ENCODE data around the gene RAPGEF2.

RAPGEF2 gene

DNA sequence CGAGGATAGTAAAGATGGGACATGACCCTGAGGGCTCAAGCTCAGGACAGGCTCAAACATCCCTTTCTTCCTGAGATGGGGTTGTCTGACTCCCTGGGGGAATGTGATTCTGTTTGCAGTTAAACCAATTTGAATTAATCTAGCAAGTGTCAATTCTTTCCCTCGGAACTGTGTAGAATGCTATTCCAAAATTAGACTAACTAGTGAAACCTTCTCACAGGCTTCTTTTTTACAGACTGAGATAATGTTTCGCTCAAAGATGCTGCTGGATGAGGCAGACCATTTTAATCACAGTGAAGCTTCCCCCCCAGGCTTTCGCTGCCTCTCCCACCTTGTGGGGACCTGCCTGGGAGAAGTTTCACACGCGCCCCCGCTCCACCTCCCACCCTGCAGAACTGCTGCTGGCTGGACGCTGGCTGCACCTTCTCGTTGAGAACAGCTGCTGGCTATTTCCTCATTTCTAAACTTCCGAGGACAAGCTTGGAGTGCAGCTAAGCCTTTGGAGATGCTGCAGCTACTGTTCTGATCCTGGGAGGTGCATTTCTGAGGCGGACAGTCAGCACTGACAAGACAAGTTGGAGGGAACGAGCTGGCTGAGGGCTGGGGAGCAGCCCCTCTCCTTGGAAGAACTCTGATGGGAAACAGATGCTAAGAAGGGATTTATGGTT, 297.8 kb downstream of the RAPGEF2 start:
- no peaks in the 10 kb centered on the region for H3K27me3 Mint-ChIP-seq (ENCODE audit: low read depth)
- no peaks in the 10 kb centered on the region for H3K36me3 Mint-ChIP-seq (ENCODE audit: low read depth)
- H3K9me3 Mint-ChIP-seq = no peaks in the 10 kb centered on the region
- H3K4me1 Mint-ChIP-seq = peaks cover 22% of the 10 kb centered on the region
- TF ChIP-seq, protein P1, sequence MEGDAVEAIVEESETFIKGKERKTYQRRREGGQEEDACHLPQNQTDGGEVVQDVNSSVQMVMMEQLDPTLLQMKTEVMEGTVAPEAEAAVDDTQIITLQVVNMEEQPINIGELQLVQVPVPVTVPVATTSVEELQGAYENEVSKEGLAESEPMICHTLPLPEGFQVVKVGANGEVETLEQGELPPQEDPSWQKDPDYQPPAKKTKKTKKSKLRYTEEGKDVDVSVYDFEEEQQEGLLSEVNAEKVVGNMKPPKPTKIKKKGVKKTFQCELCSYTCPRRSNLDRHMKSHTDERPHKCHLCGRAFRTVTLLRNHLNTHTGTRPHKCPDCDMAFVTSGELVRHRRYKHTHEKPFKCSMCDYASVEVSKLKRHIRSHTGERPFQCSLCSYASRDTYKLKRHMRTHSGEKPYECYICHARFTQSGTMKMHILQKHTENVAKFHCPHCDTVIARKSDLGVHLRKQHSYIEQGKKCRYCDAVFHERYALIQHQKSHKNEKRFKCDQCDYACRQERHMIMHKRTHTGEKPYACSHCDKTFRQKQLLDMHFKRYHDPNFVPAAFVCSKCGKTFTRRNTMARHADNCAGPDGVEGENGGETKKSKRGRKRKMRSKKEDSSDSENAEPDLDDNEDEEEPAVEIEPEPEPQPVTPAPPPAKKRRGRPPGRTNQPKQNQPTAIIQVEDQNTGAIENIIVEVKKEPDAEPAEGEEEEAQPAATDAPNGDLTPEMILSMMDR (IDR thresholded peaks at IDR 0.05; ENCODE audit: unreplicated experiment in 3 of 3) = no peak
- peak overlapping the region; percentile 26 to 59 (median 32) for H3K27ac Mint-ChIP-seq
- peak overlapping the region; percentile 35 to 60 (median 51) for H3K4me3 Mint-ChIP-seq

DNA sequence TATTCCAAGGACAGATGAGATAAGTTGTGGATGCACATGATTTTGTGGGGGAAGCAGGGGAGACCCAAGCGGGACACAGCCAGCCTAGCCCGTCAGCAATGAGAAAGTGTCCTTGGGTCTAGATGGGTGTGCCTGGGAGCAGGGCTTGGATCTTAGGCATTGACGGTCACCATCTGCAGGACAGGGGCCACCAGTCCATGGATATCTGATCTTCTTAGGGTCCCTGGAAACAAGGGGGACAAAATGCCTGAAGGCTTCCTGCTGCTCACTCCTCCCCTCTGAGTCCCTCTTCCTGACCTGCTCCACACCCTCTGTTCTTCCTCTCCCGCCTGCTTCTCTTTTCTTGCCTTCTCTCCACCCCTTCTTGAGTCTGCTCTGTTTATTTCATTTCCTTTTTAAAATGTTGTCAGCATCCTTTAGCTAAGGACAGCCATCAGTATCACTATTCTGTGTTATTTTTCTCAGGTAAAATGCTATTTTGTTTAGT, 298.4 kb downstream of the RAPGEF2 start:
- Mint-ChIP-seq H3K27me3 (ENCODE audit: low read depth) (no peaks in the 10 kb centered on the region), H3K36me3 (ENCODE audit: low read depth) (no peaks in the 10 kb centered on the region), H3K4me1 (peaks cover 22% of the 10 kb centered on the region), H3K27ac (peak overlapping the region; percentile 26 to 59 (median 32)), H3K9me3 (no peaks in the 10 kb centered on the region), H3K4me3 (peak overlapping the region; percentile 35 to 60 (median 51))
- TF ChIP-seq, protein P1 (IDR thresholded peaks at IDR 0.05; ENCODE audit: unreplicated experiment in 3 of 3) = no peak

DNA sequence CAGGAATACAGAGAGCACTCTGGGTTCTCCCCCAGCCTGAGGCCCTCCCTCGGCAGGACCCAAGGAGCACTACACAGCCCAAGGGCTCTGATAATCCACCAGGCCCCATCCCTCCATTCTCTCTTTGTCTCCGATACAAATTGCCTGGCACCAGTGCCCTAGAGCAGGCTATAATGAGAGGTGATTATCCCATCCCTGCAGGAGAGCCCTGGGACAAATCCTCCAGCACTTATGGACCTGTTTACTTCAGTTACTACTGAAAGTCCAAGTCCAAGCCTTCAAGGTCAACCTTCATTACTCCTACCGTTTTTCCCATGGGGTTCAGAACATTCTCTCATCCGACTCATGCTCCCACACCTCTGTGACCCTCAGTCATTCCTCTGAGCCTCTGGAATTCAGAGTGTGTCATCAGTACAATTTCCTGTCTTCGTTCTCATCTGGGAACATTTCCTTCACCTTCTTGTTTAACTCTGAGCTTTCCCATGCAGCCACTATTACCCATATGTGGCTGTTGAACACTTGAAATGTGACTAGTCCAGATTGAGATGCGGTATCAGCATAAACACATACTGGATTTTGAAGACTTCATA, 299.0 kb downstream of the RAPGEF2 start:
- Mint-ChIP-seq H3K36me3 (ENCODE audit: low read depth) (no peaks in the 10 kb centered on the region), H3K27ac (peak overlapping the region; percentile 1 to 26 (median 7)), H3K4me3 (peak overlapping the region in 1 of 3 experiments; percentile 5), H3K27me3 (ENCODE audit: low read depth) (no peaks in the 10 kb centered on the region), H3K9me3 (no peaks in the 10 kb centered on the region), H3K4me1 (peaks cover 22% of the 10 kb centered on the region)
- TF ChIP-seq, protein P1 (IDR thresholded peaks at IDR 0.05; ENCODE audit: unreplicated experiment in 3 of 3) = no peak
